HEK293 (cell line): Measurements from ENCODE around the gene FOXL2NB.

Experiments used
- CTCF ChIA-PET: fragments of 350-600 bp; formaldehyde crosslinking; extraction: SDS; loops from one replicate; lab custom pipeline; 2021; ENCODE audit warnings: antibody characterized with exemption; lab: Yijun Ruan, JAX
- POLR2A ChIA-PET: fragments of 300-600 bp; formaldehyde crosslinking; extraction: SDS; loops from one replicate; lab custom pipeline; 2020; ENCODE audit warnings: antibody characterized with exemption, inconsistent platforms; lab: Yijun Ruan, JAX
- H3K27ac ChIP-seq: fragments of 200-500 bp; sonication (Bioruptor generic); 2 replicates; pipeline ENCODE4 v1.5.1; 2014; ENCODE audit warnings: low read depth, low read length, control low read depth, inconsistent platforms; ENCODE audit errors: extremely low read depth
- H3K36me3 ChIP-seq, 2 experiments: fragments of 200-500 bp in 1 of 2; sonication (Bioruptor generic) in 1 of 2; 1 replicate in 1 of 2; 2 replicates in 1 of 2; pipeline ENCODE4 v1.5.1; 2014 to 2017; ENCODE audit warnings: inconsistent platforms in 2 of 2, low read length in 2 of 2; ENCODE audit not compliant: control insufficient read depth in 2 of 2, insufficient read depth in 1 of 2
- H3K4me1 ChIP-seq: fragments of 200-500 bp; sonication (Bioruptor generic); 2 replicates; pipeline ENCODE4 v1.5.1; 2014; ENCODE audit warnings: mild to moderate bottlenecking, low read length, inconsistent platforms; ENCODE audit not compliant: control insufficient read depth, insufficient read depth
- H3K4me3 ChIP-seq: 2 replicates; pipeline ENCODE4 v1.5.1; 2011; ENCODE audit warnings: low read depth, mild to moderate bottlenecking, control low read depth, low read length, moderate library complexity
- H3K9me3 ChIP-seq: fragments of 200-500 bp; sonication (Bioruptor generic); 2 replicates; pipeline ENCODE4 v1.5.1; 2014; ENCODE audit warnings: low read depth, low read length, inconsistent platforms; ENCODE audit not compliant: control insufficient read depth, insufficient read depth
- BCL11A ChIP-seq: fragments of 450-650 bp; formaldehyde crosslinking; IDR thresholded peaks from 2 replicates; pipeline ENCODE4 v1.5.1; 2016; ENCODE audit warnings: low read depth, missing biosample characterization, missing genetic modification characterization
- GLI4 ChIP-seq: fragments of 450-650 bp; formaldehyde crosslinking; IDR thresholded peaks from 2 replicates; pipeline ENCODE4 v1.5.1; 2016; ENCODE audit warnings: missing biosample characterization, missing genetic modification characterization
- HOXA7 ChIP-seq: sonication (generic); formaldehyde crosslinking; IDR thresholded peaks from 2 replicates; pipeline ENCODE4 v1.8.1; 2022; ENCODE audit warnings: missing genetic modification reagents, borderline replicate concordance
- KLF1 ChIP-seq: fragments of 450-650 bp; formaldehyde crosslinking; IDR thresholded peaks from 2 replicates; pipeline ENCODE4 v1.5.1; 2016; ENCODE audit warnings: missing biosample characterization, missing genetic modification characterization
- MZF1 ChIP-seq: fragments of 450-650 bp; formaldehyde crosslinking; IDR thresholded peaks from 2 replicates; pipeline ENCODE4 v1.5.1; 2017; ENCODE audit warnings: missing biosample characterization, missing genetic modification characterization, borderline replicate concordance
- PATZ1 ChIP-seq: fragments of 450-650 bp; formaldehyde crosslinking; IDR thresholded peaks from 2 replicates; pipeline ENCODE4 v1.5.1; 2016; ENCODE audit warnings: missing biosample characterization, missing genetic modification characterization
- RBAK ChIP-seq: fragments of 450-650 bp; formaldehyde crosslinking; IDR thresholded peaks from 2 replicates; pipeline ENCODE4 v1.5.1; 2016; ENCODE audit warnings: missing biosample characterization, missing genetic modification characterization
- ZBTB17 ChIP-seq: fragments of 450-650 bp; formaldehyde crosslinking; IDR thresholded peaks from 2 replicates; pipeline ENCODE4 v1.5.1; 2016; ENCODE audit warnings: missing biosample characterization, missing genetic modification characterization
- ZBTB49 ChIP-seq: fragments of 450-650 bp; formaldehyde crosslinking; IDR thresholded peaks from 2 replicates; pipeline ENCODE4 v1.5.1; 2016; ENCODE audit warnings: missing biosample characterization, missing genetic modification characterization, low read depth
- ZFP41 ChIP-seq: fragments of 450-650 bp; formaldehyde crosslinking; IDR thresholded peaks from 2 replicates; pipeline ENCODE4 v1.5.1; 2016; ENCODE audit warnings: missing biosample characterization, missing genetic modification characterization, borderline replicate concordance
- ZNF112 ChIP-seq: fragments of 450-650 bp; formaldehyde crosslinking; IDR thresholded peaks from 2 replicates; pipeline ENCODE4 v1.5.0; 2017; ENCODE audit warnings: missing biosample characterization, missing genetic modification characterization
- ZNF146 ChIP-seq: fragments of 450-650 bp; formaldehyde crosslinking; IDR thresholded peaks from 2 replicates; pipeline ENCODE4 v1.5.1; 2016; ENCODE audit warnings: missing biosample characterization, missing genetic modification characterization
- ZNF157 ChIP-seq: fragments of 450-650 bp; formaldehyde crosslinking; IDR thresholded peaks from 2 replicates; pipeline ENCODE4 v1.5.1; 2016; ENCODE audit warnings: missing biosample characterization, missing genetic modification characterization
- ZNF19 ChIP-seq: fragments of 450-650 bp; formaldehyde crosslinking; IDR thresholded peaks from 2 replicates; pipeline ENCODE4; 2016; ENCODE audit warnings: missing biosample characterization, missing genetic modification characterization, low read depth
- ZNF211 ChIP-seq: fragments of 450-650 bp; formaldehyde crosslinking; IDR thresholded peaks from 2 replicates; pipeline ENCODE4 v1.5.1; 2016; ENCODE audit warnings: low read depth, missing biosample characterization, missing genetic modification characterization
- ZNF280D ChIP-seq: fragments of 450-650 bp; formaldehyde crosslinking; IDR thresholded peaks from 2 replicates; pipeline ENCODE4 v1.5.1; 2016; ENCODE audit warnings: missing biosample characterization, missing genetic modification characterization
- ZNF292 ChIP-seq: fragments of 450-650 bp; formaldehyde crosslinking; IDR thresholded peaks from 2 replicates; pipeline ENCODE4 v1.5.1; 2016; ENCODE audit warnings: low read depth, missing biosample characterization, missing genetic modification characterization, borderline replicate concordance
- ZNF394 ChIP-seq: fragments of 450-650 bp; formaldehyde crosslinking; IDR thresholded peaks from 2 replicates; pipeline ENCODE4 v1.5.1; 2016; ENCODE audit warnings: missing biosample characterization, missing genetic modification characterization, mild to moderate bottlenecking, moderate library complexity, borderline replicate concordance
- ZNF433 ChIP-seq: fragments of 450-650 bp; formaldehyde crosslinking; IDR thresholded peaks from 2 replicates; pipeline ENCODE4 v1.5.1; 2016; ENCODE audit warnings: missing biosample characterization, missing genetic modification characterization, low read depth
- ZNF621 ChIP-seq: fragments of 450-650 bp; formaldehyde crosslinking; IDR thresholded peaks from 2 replicates; pipeline ENCODE4 v1.5.1; 2017; ENCODE audit warnings: missing biosample characterization, missing genetic modification characterization
- ZNF670 ChIP-seq: fragments of 450-650 bp; formaldehyde crosslinking; IDR thresholded peaks from 2 replicates; pipeline ENCODE4 v1.5.1; 2016; ENCODE audit warnings: missing biosample characterization, missing genetic modification characterization, low read depth
- ZNF776 ChIP-seq: fragments of 450-650 bp; formaldehyde crosslinking; IDR thresholded peaks from 2 replicates; pipeline ENCODE4 v1.5.0; 2017; ENCODE audit warnings: missing biosample characterization, missing genetic modification characterization, borderline replicate concordance
- ZSCAN23 ChIP-seq: fragments of 450-650 bp; formaldehyde crosslinking; IDR thresholded peaks from 2 replicates; pipeline ENCODE4 v1.5.1; 2016; ENCODE audit warnings: missing biosample characterization, missing genetic modification characterization

Gene FOXL2NB

GRCh38 chr3:138935863-138936740 is 10.9 kb upstream of the FOXL2NB start (continued):
- peak; percentile 45; the same call in 1 of the 2 replicates for TF ChIP-seq PATZ1 (tag by site-specific recombination)
- TF ChIP-seq ZNF394 (tag by site-specific recombination): peak; percentile 26; the same call in 1 of the 2 replicates
- TF ChIP-seq ZNF211 (tag by site-specific recombination): no peak
- TF ChIP-seq ZNF621 (tag by site-specific recombination): no peak
- TF ChIP-seq ZNF19: no peak
- TF ChIP-seq ZNF670 (tag by site-specific recombination): no peak
- TF ChIP-seq ZNF292 (tag by site-specific recombination): no peak
- no peak for TF ChIP-seq ZSCAN23 (tag by site-specific recombination)
- TF ChIP-seq ZNF157 (tag by site-specific recombination): no peak
- no peak for TF ChIP-seq MZF1 (tag by site-specific recombination)

GRCh38 chr3:138936741-138937689 is 10.0 kb upstream of the FOXL2NB start:
- Histone ChIP-seq H3K4me3 (no peak overlapping the region), H3K4me1 (no peaks in the 10 kb centered on the region), H3K9me3 (no peaks in the 10 kb centered on the region), H3K27ac (no peak overlapping the region), H3K36me3 (no peaks in the 10 kb centered on the region)
- TF ChIP-seq ZNF280D (tag by site-specific recombination): no peak
- TF ChIP-seq ZFP41 (tag by site-specific recombination): no peak
- no peak for TF ChIP-seq ZNF146 (tag by site-specific recombination)
- ChIA-PET CTCF (interaction anchor here (0.6 to 2.0 kb wide), 20 partner anchors 10 to 1761 kb away, joined by 3 to 30 read pairs (median 4); partner anchors contain the start of genes ESYT3, FOXL2 and FOXL2NB), POLR2A (interaction anchor here (0.5 to 2.0 kb wide), 5 partner anchors 13 to 458 kb away, joined by 3 to 15 read pairs (median 3); partner anchors contain the start of gene CEP70)

- Histone ChIP-seq H3K36me3 (no peaks in the 10 kb centered on the region), H3K4me3 (no peak overlapping the region), H3K9me3 (no peaks in the 10 kb centered on the region), H3K27ac (no peak overlapping the region), H3K4me1 (no peaks in the 10 kb centered on the region)
- ChIA-PET POLR2A (no interaction called here), CTCF (interaction anchor here (0.6 to 2.0 kb wide), 2 partner anchors 13 to 15 kb away, joined by 3 to 30 read pairs; no protein-coding TSS in a partner anchor)
- no peak for TF ChIP-seq ZNF112 (tag by site-specific recombination)
- no peak for TF ChIP-seq ZBTB17 (tag by site-specific recombination)
- no peak for TF ChIP-seq KLF1
- TF ChIP-seq ZNF776: no peak
- TF ChIP-seq ZNF433 (tag by site-specific recombination): no peak
- TF ChIP-seq HOXA7 (CRISPR knock-in tag): no peak
- no peak for TF ChIP-seq BCL11A (tag by site-specific recombination)
- TF ChIP-seq RBAK (tag by site-specific recombination): no peak
- TF ChIP-seq ZBTB49 (tag by site-specific recombination): no peak
- no peak for TF ChIP-seq ZNF670 (tag by site-specific recombination)
- no peak for TF ChIP-seq GLI4 (tag by site-specific recombination)
These were observed 9.3 kb upstream of the FOXL2NB start for GRCh38 chr3:138937690-138938055.
